ENCODE results near the gene TLE4.

TLE4 gene

DNA sequence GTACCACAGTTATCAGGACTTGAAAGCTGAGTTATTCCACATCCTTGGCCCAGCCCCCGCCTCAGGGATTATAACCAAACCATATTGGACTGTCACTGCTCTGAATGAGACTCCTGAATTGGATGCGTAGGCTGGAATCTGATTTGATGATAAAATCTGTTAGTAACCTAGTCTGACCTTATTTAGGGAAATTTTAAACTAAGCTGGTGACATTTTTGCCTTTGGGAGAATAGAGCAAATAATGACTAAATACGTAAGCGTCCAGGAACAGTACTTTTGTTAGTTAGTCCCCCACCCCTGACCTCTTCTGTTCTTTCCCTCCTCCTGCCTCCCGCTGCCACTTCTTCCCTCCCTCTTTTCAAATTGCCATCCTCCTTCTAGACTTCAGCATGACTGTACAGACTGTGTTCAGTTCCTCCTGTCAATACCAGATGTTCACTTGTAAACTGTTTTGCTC lies 92.6 kb downstream of the TLE4 start:
- no peak for DNase-seq (ENCODE audit: low read depth)

GRCh38 chr9:79665369-79665768 lies 93.6 kb downstream of the TLE4 start:
- DNase-seq (ENCODE audit: low read depth): no peak

DNA sequence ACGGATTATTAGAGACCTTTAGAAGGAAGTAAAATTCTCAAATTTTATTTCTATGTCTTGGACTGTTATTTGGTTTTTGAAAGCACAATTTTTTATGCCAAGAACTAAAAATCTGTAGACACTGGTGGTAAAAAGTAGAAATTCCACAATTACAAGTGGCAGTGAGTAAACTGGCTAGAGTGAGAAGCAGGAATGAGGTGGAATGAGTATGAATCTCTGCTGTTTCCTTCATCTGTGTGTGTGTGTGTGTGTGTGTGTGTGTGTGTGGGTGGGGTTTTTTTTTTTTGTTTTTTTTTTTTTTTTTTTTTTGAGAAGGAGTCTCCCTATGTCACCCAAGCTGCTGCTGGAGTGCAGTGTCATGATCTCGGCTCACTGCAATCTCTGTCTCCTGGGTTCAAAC lies 94.2 kb downstream of the TLE4 start:
- no peak for DNase-seq (ENCODE audit: low read depth)

GRCh38 chr9:79667120-79667519 lies 95.4 kb downstream of the TLE4 start:
- no peak for DNase-seq (ENCODE audit: low read depth)

GRCh38 chr9:79667817-79668436 lies 96.2 kb downstream of the TLE4 start:
- DNase-seq (ENCODE audit: low read depth): no peak

- no peak for DNase-seq (ENCODE audit: low read depth)
These were observed 97.2 kb downstream of the TLE4 start for GRCh38 chr9:79668956-79669355.

DNA sequence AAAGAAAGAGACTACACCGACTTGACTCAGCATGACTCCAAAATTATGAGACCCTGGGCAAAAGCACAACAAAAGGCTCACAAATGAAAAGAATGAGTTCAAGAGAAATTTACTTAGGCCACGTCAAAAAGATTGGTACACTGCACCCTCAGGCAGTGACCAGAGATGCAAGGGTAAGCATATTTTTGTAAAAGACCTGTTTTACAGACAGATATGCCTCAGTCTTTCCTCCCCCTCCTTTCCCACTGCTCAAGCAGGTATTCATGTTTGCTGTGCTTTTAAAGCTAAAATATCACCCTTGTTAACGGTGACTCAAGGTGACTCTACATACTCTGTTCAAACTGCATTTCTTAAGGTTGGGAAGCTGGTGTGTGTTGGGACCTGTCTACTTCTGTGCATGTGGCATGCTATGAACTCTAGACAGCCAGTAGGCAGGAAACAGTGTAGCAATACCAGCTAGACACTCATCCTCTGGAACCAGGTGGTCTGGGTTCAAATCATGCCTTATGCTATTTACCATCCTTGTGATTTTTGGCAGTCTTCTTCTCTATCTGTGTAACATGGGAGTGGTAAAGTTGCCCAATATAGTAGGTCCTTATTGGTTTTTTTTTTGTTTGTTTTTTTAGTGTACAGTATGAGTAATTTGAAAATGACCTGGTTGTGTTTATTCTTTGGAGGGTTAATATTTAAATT lies 98.7 kb downstream of the TLE4 start:
- DNase-seq (ENCODE audit: low read depth): no peak

DNA sequence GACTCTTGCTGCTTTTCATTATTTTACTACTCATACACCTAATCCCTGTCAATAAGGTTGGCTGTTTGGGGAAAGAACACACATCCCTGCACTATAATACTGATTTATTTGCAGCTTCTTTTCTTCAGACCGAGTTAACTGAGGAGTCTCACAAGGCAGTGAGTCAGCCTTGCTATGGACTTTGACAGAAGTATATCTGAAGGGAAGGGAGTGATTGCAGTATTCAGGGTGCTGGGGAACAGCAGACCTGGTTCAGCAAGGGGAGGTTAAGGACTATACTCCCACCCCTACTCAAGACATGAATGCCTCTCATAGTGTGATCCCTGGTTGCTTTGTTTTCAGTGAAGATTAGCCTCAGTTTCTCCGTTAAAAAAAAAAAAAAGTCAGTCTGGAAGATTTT lies 99.8 kb downstream of the TLE4 start:
- no peak for DNase-seq (ENCODE audit: low read depth)

DNA sequence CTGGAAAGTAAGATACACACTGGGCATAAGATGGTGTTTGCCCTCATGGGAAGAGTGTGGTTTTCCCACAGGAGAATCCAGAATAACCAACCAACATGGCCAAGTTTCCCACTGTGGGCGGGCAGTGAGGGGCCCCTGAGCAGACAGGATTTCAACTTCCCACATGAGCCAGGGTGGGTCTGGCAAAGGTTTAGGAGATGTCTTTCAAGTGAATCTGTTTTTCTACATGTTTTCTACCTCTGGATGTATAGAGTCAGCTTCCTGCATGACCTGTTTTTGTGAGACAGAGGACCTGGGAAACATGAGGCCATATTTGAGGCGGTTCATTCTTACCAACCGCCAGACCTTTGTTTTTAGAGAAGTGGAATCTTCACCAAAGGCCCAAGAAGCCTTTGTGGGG lies 100.5 kb downstream of the TLE4 start:
- DNase-seq (ENCODE audit: low read depth): no peak

DNA sequence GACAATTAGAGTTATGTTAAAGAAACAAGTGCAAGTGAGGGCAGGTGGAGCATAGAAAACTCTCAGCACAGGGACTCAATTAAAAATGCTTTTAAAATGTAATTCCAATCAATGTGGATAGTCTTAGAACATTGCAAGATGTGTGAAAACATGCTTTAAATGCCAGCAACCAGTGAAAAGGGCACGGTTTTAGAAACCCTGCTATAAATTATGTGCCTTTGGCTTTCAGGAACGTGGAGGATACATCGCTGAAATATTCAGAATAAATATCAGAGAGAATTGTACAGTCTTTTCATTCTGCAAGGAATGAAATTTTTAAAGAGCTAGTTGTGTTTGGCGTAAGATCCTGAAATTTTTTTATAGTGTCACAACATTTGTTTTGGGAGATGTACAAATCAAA lies 101.1 kb downstream of the TLE4 start:
- no peak for DNase-seq (ENCODE audit: low read depth)

- DNase-seq (ENCODE audit: low read depth): no peak
These were observed 101.8 kb downstream of the TLE4 start for GRCh38 chr9:79673614-79674013.

- DNase-seq (ENCODE audit: low read depth): no peak
These were observed 102.5 kb downstream of the TLE4 start for GRCh38 chr9:79674052-79674777.

DNA sequence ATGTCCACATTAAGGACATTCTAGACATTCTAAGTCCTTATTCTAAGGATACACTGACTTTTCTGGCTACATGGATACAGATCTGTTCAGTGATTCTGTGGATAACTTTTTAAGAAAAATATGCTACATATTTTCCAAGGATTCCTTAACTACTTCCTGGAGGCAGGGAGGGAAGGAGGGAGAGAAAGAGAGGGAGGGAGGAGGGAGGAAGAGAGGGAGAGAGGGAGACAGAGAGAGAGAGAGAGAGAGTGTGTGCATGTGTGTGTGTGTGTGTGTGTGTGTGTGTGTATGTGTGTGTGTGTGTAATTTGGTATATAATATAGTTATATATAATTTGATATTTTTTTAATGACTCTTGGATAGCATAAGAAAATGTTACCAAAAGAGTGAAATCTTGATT lies 109.8 kb downstream of the TLE4 start:
- no peak for DNase-seq (ENCODE audit: low read depth)

GRCh38 chr9:79682076-79682736 lies 110.4 kb downstream of the TLE4 start:
- DNase-seq (ENCODE audit: low read depth): no peak

DNA sequence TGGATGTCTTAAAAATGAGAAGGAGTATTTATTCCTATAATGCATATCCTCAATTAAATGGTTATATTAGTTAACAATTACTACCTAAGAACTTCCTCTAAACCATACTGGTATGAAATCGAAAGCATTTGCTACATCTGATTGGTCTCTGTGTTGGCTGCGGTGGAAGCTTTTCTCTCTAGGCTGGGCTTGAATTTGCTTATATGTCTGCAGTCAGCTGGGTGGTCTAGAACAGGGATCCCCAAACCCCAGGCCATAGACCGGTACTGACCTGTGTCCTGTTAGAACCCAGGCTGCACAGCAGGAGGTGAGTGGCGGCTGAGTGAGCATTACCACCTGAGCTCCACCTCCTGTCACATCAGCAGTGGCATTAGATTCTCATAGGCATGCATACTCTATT lies 112.3 kb downstream of the TLE4 start:
- no peak for DNase-seq (ENCODE audit: low read depth)

- no peak for DNase-seq (ENCODE audit: low read depth)
These were observed 113.2 kb downstream of the TLE4 start for GRCh38 chr9:79684711-79685575.

DNA sequence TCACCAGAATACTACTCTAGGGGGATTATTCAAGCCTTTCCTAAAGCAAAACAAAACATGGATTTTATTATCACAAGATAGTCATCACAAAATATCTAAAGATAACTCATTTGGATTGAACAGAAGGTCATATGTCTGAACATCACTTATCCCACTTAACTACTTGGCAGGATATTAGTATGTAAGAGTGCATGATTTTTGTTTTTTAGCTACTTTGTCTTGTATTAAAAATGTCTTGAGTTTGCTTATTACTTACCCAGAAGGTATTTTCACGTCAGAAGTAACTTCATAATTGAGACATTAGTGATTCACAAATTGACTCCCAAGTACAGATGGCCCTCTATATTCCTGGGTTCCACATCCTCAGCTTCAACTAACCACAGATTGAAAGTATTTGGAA lies 113.8 kb downstream of the TLE4 start:
- no peak for DNase-seq (ENCODE audit: low read depth)

DNA sequence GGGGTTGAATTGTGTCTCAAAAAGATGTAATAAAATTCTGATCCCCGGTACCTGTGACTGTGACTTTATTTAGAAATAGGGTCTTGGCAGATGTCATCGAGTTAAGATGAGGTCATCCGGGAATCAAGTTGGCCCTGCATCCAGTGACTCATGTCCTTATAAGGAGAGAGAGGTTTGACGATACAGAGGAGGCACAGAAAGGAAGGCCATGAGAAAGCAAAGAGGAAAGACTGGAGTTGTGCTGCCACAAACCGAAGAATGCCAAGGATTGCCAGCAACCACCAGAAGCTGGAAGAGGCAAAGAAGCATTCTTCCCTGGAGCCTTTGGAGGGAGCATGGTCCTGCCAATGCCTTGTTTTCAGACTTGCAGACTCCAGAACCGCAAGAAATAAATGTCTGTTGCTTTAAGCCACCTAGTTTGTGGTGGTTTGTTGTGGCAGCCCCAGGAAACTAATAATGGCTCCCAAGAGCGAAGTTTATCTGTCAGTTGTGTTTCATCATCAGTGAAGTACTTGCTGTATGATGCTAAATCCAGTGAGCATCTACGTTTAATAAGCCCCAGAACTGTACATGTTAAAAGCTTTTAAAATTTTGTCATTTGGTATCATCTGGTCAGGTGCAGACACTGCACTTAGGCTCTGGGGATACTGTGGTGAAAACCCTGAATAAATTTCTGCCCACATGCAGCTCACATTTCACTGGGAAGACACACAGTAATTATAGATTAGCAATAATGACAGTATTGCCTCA lies 114.8 kb downstream of the TLE4 start:
- no peak for DNase-seq (ENCODE audit: low read depth)

- DNase-seq (ENCODE audit: low read depth): no peak
These were observed 115.3 kb downstream of the TLE4 start for GRCh38 chr9:79687131-79687447.

- DNase-seq (ENCODE audit: low read depth): no peak
These were observed 116.6 kb downstream of the TLE4 start for GRCh38 chr9:79688363-79688762.

DNA sequence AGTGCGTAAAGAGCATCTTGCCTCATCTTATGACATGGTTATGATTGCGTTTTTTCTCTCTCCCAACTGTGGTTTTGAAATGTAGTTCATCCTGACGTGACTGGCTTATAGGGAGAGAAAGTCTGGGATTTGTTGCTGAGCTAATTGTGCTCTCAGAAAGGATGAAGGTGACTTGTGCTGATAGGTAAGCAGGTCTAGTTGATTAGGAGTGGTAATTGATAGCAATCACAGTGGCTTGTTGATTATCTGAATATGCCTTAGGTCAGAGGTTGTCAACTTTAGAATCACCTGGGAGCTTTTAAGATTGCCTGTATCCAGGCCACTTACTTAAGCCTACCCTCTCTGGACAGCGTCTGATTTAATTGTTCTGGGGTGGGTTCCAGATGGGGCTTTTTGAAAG lies 117.8 kb downstream of the TLE4 start:
- no peak for DNase-seq (ENCODE audit: low read depth)
